GM19397 (cell line): ENCODE measurements around the gene PANK4.

Source experiments
- ATAC-seq: cut with Tn5 transposase; IDR thresholded peaks from one replicate; pipeline ENCODE4 v1.9.1; 2021; ENCODE audit warnings: mild to moderate bottlenecking, moderate library complexity; ENCODE audit not compliant: unreplicated experiment

The PANK4 gene

GRCh38 chr1:2515763-2516080 lies 10.7 kb downstream of the PANK4 start:
- ATAC-seq = no peak

- ATAC-seq = no peak
Measured at GRCh38 chr1:2514863-2515762, 11.3 kb downstream of the PANK4 start.

GRCh38 chr1:2513939-2514652 lies 12.3 kb downstream of the PANK4 start:
- no peak for ATAC-seq

- ATAC-seq = no peak
Measured at GRCh38 chr1:2512862-2513421, 13.5 kb downstream of the PANK4 start.

- no peak for ATAC-seq
Measured at GRCh38 chr1:2510366-2511155, 15.8 kb downstream of the PANK4 start.

- no peak for ATAC-seq
Measured at GRCh38 chr1:2509589-2509988, 16.8 kb downstream of the PANK4 start.

GRCh38 chr1:2508751-2509150 lies 17.6 kb downstream of the PANK4 start:
- no peak for ATAC-seq

- no peak for ATAC-seq
Measured at GRCh38 chr1:2508180-2508579, 18.2 kb downstream of the PANK4 start.

- ATAC-seq = no peak
Measured at GRCh38 chr1:2507744-2508155, 18.6 kb downstream of the PANK4 start.

- no peak for ATAC-seq
Measured at GRCh38 chr1:2506901-2507565, 19.4 kb downstream of the PANK4 start.

- ATAC-seq = no peak
Measured at GRCh38 chr1:2506007-2506860, 20.2 kb downstream of the PANK4 start.

- ATAC-seq = no peak
Measured at GRCh38 chr1:2505461-2505994, 20.9 kb downstream of the PANK4 start.

- no peak for ATAC-seq
Measured at GRCh38 chr1:2504949-2505272, 21.5 kb downstream of the PANK4 start.

- no peak for ATAC-seq
Measured at GRCh38 chr1:2504225-2504948, 22.0 kb downstream of the PANK4 start.

- ATAC-seq = no peak
Measured at GRCh38 chr1:2503554-2504224, 22.7 kb downstream of the PANK4 start.

- no peak for ATAC-seq
Measured at GRCh38 chr1:2502661-2503553, 23.5 kb downstream of the PANK4 start.

- ATAC-seq = no peak
Measured at GRCh38 chr1:2502210-2502609, 24.2 kb downstream of the PANK4 start.

- no peak for ATAC-seq
Measured at GRCh38 chr1:2501820-2502119, 24.6 kb downstream of the PANK4 start.
